Stimulated activated CD8-positive, alpha-beta memory T cell treated with anti-CD3 and anti-CD28 coated beads, Interleukin-7, amount 100 ng/mL, for 1 hour (primary cell): ENCODE data around the gene FMO2.

Experiments used
- DNase-seq, 2 donors: peaks; one replicate each; pipeline ENCODE4 v3.0.0-alpha.2; 2020; ENCODE audit warnings: low read depth in 2 of 2

Gene FMO2

DNA sequence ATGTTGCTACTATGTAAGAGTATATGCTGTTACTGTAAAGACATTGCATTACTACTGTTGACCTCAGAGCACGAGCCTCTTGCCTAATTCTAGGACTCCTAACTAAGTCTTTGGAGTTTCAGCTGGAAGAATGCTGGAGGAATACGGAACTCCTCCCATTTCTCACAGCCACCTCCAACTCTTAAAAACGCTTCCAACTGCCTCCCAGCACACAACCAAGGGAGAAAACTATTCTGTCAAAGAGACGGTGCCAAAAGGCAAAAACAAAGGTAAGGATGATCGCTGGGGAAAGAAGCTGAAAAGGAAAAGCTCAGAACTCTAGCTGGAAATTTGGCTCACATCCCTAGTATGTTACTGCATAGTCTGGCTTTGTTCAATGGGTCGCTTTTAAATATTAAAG lies at the start of gene FMO2:
TSS of gene FMO2 (plus strand) at position 210 of the 400 bp plus-strand sequence. CDS start 414 bp downstream, outside the sequence.
- no peak for DNase-seq

GRCh38 chr1:171137580-171137979 lies 47.5 kb upstream of the FMO2 start:
- no peak for DNase-seq

DNA sequence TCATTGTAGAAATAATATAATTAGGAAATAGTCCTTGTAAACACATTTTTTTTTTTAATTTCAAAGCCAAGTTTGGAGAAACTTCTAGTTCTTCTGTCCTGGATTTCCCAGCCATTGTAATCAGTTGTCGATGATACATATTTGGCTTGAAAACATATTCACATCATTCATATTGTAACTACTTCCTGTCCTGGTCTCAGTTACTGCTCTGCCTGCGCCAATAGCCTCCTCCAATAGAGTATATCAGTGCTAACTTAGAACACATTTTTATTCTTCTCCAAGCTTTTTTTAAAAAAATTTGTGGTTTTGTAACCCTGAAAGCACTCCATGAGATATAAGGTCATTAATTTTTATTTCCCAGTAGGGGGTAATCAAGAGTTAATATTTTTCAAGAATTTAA lies 46.1 kb upstream of the FMO2 start:
- DNase-seq: no peak

- DNase-seq: no peak
These were observed 45.2 kb upstream of the FMO2 start for GRCh38 chr1:171139890-171140289.

DNA sequence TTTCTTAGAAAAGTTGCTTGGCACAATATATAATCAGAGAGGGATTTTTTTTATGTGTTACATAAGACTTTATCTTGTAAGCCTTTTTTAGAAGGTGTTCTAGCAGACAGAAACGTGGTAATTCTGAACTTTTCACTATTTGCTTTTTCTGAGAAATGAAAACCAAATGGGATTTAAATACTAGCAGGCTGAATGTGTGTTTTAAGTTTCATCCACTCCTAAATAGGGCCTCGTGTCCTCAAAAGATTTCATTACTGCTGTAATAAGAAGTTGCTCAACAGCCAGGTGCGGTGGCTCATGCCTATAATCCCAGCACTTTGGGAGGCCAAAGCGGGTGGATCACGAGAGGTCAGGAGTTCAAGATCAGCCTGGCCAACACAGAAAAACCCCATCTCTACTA lies 44.7 kb upstream of the FMO2 start:
- no peak for DNase-seq

GRCh38 chr1:171140956-171141687 lies 44.0 kb upstream of the FMO2 start:
- DNase-seq: no peak

GRCh38 chr1:171141688-171142415 lies 43.2 kb upstream of the FMO2 start:
- no peak for DNase-seq

- DNase-seq: no peak
These were observed 42.4 kb upstream of the FMO2 start for GRCh38 chr1:171142416-171143385.

- DNase-seq: no peak
These were observed 34.9 kb upstream of the FMO2 start for GRCh38 chr1:171150156-171150555.

DNA sequence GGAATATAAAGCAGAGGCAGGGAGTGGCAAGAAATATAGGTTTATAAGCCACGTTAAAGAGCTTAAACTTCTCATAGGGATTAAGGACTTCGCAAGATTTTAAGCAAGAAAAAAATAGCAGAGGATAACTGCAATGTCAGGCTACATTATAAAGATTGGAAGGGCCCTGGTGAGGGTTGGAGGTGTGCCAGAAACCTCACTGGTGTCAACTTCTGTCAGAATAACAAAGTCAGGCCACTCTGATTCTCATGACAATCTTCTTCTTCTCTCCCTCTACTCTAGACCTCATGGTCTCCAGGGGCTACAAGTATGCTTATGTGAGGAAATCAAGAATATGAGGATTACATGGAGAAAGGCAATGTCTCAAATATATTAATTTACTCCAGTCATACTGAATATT lies 32.6 kb upstream of the FMO2 start:
- DNase-seq: no peak

DNA sequence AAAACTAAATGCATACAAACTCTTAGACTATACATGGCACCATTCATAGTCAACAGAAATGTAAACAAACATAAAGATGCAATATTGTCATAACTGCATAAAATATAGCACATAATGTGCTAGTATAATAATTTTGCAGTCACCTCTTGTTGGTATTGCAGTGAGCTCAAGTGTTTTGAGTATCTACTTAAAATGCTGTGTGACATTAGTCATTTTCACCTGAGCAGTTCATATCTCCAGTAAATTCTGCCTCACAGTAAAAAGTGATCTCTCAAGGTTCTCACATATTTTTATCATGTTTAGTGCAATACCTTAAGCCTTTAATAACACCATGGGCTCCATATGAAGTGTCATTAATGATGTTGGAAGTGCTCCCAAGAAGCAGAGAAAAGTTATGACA lies 29.6 kb upstream of the FMO2 start:
- no peak for DNase-seq

DNA sequence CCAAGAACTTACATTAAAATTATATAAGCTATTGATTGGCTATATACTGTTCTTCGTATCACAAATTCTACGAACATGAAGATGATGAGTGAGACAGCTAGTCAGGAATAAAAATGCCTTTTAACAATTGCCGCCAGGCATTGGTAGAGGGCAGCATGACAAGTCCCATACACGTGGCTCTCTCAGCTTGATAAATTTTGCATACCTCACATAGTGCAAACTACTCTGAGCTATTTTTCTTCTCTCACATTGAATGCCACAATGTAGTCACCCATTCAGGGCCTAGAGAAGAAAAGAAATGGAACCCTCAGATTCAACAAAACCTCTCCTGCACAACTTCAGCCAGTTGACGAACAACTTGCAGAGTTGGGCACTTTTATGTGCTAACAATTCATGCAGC lies 27.0 kb upstream of the FMO2 start:
- DNase-seq: no peak

GRCh38 chr1:171158551-171158950 lies 26.5 kb upstream of the FMO2 start:
- DNase-seq: no peak

DNA sequence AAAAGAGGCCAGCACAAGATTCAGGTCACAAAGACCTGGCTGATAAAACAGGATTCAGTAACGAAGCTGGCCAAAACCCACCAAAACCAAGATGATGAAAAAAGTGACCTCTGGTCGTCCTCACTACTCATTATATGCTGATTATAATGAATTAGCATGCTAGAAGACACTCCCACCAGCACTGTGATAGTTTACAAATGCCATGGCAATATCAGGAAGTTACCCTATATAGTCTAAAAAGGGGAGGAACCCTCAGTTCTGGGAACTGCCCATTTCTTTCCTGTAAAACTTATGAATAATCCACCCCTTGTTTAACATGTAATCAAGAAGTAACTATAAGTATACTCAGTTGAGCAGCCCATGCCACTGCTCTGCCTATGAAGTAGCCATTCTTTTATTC lies 26.0 kb upstream of the FMO2 start:
- DNase-seq: no peak

DNA sequence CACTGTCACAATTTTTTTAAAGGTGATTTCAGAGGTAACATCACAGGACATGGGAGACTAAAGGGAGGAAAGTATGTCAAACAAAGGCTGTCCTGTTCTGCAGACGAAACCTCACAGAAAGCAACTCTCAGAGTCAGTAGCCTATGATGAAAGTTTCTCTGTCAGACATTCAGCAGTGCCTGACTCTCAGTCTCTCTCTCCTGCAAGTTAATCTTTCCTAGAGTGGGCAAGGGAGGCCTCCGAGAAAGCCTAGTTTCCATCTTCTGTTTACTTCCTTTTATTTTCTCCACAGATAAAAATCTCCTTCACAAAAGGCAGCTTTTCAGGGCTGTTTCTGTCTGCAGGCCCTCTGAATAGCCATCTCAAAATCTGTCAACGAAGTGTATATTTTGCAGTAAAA lies 24.9 kb upstream of the FMO2 start:
- DNase-seq: no peak

GRCh38 chr1:171160639-171161354 lies 24.3 kb upstream of the FMO2 start:
- no peak for DNase-seq

DNA sequence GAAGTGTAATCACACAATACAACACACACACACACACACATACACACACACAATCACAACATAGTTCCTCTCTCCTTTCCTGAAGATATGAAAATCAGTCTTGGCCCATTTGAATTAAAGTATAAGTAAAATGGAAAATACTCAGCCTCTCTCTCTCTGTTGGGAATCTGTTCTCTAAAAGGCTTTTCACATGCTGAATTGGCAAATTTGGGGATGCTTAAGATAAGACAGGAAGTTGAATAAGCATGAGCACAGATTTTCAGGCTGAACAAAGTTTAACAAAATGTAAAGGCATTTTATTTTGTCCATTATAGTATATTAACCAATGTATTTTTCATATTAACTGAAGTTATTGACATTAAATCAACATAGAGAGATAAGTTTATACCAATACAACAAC lies 23.7 kb upstream of the FMO2 start:
- DNase-seq: no peak

GRCh38 chr1:171166361-171166760 lies 18.7 kb upstream of the FMO2 start:
- DNase-seq: no peak

- DNase-seq: no peak
These were observed 17.3 kb upstream of the FMO2 start for GRCh38 chr1:171167785-171168184.

GRCh38 chr1:171172471-171172870 lies 12.6 kb upstream of the FMO2 start:
- DNase-seq: no peak

DNA sequence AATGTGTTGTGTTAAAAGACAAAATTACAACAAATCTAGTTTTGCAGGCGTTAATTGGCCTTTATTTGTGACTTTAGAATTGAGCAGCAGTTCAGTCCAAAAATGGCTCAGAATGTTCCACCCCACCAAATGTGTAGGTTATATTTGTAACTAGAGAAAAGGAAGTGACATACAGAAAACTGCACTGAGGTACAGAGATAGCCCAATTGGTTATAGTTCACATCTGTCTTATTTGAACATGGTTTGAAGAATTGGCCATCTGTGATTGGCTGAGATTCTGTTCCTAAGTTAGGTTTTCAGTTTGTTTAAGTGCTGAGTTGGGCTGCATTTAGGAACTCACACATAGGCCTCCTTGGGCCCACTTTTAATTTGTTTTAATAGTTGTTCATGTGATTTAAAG lies 12.0 kb upstream of the FMO2 start:
- no peak for DNase-seq
